Gastroesophageal sphincter (tissue), 4 donors: ENCODE measurements around the gene APCDD1L. TPM values are rescaled to one million over a fixed set of nuclear protein-coding genes. Genes with fewer than 3 reads are reported as not detected.

Experiments used
- ATAC-seq: fragments of 150-250 bp; one replicate; pipeline ENCODE4 v1.9.1; 2016; ENCODE audit warnings: mild to moderate bottlenecking, moderate library complexity
- H3K27ac ChIP-seq, 4 donors: fragments of 200-600 bp; sonication (generic) in 3 of 4; 1 replicate in 3 of 4; 2 replicates in 1 of 4; pipeline ENCODE4 v1.5.1; 2016 to 2019
- H3K27me3 ChIP-seq: fragments of 200-600 bp; sonication (generic); one replicate; pipeline ENCODE4 v1.5.1; 2019
- H3K36me3 ChIP-seq, 2 donors: fragments of 200-600 bp; sonication (generic); one replicate each; pipeline ENCODE4 v1.5.1; 2019; ENCODE audit warnings: control low read depth in 1 of 2
- H3K4me1 ChIP-seq, 3 donors: fragments of 200-600 bp; sonication (generic); 1 replicate in 2 of 3; 2 replicates in 1 of 3; pipeline ENCODE4 v1.5.1; 2016 to 2019; ENCODE audit warnings: control low read depth in 2 of 3
- H3K4me3 ChIP-seq, 2 donors: fragments of 200-600 bp; sonication (generic); one replicate each; pipeline ENCODE4 v1.5.1; 2019; ENCODE audit warnings: mild to moderate bottlenecking in 1 of 2, moderate library complexity in 1 of 2
- H3K9me3 ChIP-seq, 3 donors: fragments of 200-600 bp; sonication (generic); one replicate each; pipeline ENCODE4 v1.5.1; 2017 to 2019; ENCODE audit warnings: control low read depth in 2 of 3
- EP300 ChIP-seq: sonication (generic); formaldehyde crosslinking; IDR thresholded peaks from one replicate; pipeline ENCODE4 v1.6.1; 2017; ENCODE audit warnings: antibody characterized with exemption, mild to moderate bottlenecking
- POLR2A ChIP-seq, 2 donors: fragments of 450-650 bp; IDR thresholded peaks; one replicate each; pipeline ENCODE4 v1.6.1; 2017; ENCODE audit warnings: antibody characterized with exemption in 2 of 2, mild to moderate bottlenecking in 2 of 2, moderate library complexity in 1 of 2
- POLR2AphosphoS5 ChIP-seq: sonication (generic); formaldehyde crosslinking; IDR thresholded peaks from one replicate; pipeline ENCODE4 v1.6.1; 2017; ENCODE audit warnings: antibody characterized with exemption
- WGBS, 2 donors: methylation state at CpG; one replicate each; pipeline ENCODE4 v1.1.5; 2018; ENCODE audit warnings: low coverage in 1 of 2; 5-methylcytosine and 5-hydroxymethylcytosine counted together
- total RNA-seq, 4 donors: library from RNA; depleted of rRNA; stranded (reverse); fragments of >200 nt; gene quantifications; one replicate each; pipeline ENCODE4 v1.1.0, GENCODE V29; 2016
- TF ChIP-seq, protein P1 (sequence below), 4 experiments: fragments of 200-600 bp in 2 of 4; fragments of 450-650 bp in 2 of 4; sonication (generic) in 1 of 4; IDR thresholded peaks; one replicate each; pipeline ENCODE4 v1.5.1; 2017 to 2019; ENCODE audit warnings: antibody characterized with exemption in 4 of 4, mild to moderate bottlenecking in 2 of 4, moderate library complexity in 2 of 4

Gene APCDD1L
- total RNA-seq, 4 donors from 2014 or later: 0.40 to 1.1 (median 0.88) TPM

GRCh38 chr20:58472273-58473018 lies 42.8 kb downstream of the APCDD1L start:
- H3K27me3 ChIP-seq: no peaks in the 10 kb centered on the region
- TF ChIP-seq, protein P1, sequence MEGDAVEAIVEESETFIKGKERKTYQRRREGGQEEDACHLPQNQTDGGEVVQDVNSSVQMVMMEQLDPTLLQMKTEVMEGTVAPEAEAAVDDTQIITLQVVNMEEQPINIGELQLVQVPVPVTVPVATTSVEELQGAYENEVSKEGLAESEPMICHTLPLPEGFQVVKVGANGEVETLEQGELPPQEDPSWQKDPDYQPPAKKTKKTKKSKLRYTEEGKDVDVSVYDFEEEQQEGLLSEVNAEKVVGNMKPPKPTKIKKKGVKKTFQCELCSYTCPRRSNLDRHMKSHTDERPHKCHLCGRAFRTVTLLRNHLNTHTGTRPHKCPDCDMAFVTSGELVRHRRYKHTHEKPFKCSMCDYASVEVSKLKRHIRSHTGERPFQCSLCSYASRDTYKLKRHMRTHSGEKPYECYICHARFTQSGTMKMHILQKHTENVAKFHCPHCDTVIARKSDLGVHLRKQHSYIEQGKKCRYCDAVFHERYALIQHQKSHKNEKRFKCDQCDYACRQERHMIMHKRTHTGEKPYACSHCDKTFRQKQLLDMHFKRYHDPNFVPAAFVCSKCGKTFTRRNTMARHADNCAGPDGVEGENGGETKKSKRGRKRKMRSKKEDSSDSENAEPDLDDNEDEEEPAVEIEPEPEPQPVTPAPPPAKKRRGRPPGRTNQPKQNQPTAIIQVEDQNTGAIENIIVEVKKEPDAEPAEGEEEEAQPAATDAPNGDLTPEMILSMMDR (IDR thresholded peaks at IDR 0.05): no peak
- TF ChIP-seq POLR2A (IDR thresholded peaks at IDR 0.05): no peak
- TF ChIP-seq POLR2AphosphoS5: no peak
- no peak for TF ChIP-seq EP300
- H3K4me3 ChIP-seq: no peak overlapping the region
- no peak overlapping the region for H3K27ac ChIP-seq
- no peaks in the 10 kb centered on the region for H3K9me3 ChIP-seq
- ATAC-seq: no peak
- WGBS, 2 donors: 92 to 94% methylated on average over 7 to 17 of the region's 20 CpGs
- no peaks in the 10 kb centered on the region for H3K36me3 ChIP-seq
- H3K4me1 ChIP-seq: peaks cover 0 to 14% (median 0%) of the 10 kb centered on the region in 3 donors

DNA sequence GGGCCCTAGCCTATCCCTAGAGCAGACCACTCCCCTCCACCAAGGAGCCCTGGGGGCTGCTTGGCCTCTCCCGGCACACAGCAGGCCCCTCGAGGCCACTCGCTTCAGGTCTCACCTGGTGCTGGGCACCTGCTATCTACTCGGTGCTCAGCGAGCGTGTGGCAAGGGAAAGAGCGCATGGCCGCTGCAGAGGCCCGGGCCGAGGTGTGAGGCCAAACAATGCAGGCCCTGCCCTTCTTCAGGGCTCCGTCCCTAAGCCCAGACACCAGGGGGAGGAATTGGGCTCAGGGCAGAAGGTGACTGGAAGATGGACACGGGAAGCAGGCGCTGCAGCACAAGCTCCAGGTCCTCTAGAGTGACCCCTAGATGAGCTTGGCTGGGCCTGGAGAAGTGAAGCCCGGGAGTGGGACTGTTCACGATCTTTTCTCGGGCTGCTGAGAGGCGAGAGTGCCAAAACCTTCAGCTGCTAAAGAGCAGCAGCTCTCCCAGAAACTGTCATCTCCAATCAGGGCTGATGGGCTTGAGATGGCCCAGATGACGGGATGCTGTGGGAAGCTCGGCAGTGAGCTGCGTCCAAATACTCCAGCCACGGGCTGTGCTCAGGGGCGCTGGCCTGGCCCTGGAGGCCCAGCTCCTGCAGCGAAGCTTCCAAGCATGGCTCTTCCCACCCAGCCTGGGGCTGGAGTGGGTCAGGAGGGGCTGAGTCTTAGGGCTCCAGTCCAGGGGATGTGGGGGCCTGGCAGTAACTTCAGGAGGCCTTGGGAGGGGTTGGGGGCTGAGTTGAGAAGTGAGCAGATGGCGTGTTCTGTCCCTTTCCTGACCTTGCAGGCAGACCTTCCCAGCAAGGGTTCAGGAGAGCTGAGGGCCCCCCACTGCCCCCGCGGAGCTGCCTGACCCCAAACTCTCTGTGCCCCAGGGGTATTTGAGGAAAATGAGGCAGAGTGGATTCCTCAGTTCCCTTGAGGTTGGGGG lies 43.7 kb downstream of the APCDD1L start:
- ATAC-seq: peak; percentile 70
- H3K36me3 ChIP-seq: no peaks in the 10 kb centered on the region
- no CpG with 5 or more reads among the region's 26 CpGs for WGBS, 2 donors
- H3K9me3 ChIP-seq: no peaks in the 10 kb centered on the region
- peaks cover 0 to 14% (median 0%) of the 10 kb centered on the region in 3 donors for H3K4me1 ChIP-seq
- no peaks in the 10 kb centered on the region for H3K27me3 ChIP-seq
- no peak overlapping the region for H3K4me3 ChIP-seq
- H3K27ac ChIP-seq: peak overlapping the region in 2 of 4 donors; percentile 14 to 35
- TF ChIP-seq, protein P1 (IDR thresholded peaks at IDR 0.05): no peak
- TF ChIP-seq EP300 (no peak), POLR2AphosphoS5 (peak; percentile 11), POLR2A (IDR thresholded peaks at IDR 0.05) (no peak)

DNA sequence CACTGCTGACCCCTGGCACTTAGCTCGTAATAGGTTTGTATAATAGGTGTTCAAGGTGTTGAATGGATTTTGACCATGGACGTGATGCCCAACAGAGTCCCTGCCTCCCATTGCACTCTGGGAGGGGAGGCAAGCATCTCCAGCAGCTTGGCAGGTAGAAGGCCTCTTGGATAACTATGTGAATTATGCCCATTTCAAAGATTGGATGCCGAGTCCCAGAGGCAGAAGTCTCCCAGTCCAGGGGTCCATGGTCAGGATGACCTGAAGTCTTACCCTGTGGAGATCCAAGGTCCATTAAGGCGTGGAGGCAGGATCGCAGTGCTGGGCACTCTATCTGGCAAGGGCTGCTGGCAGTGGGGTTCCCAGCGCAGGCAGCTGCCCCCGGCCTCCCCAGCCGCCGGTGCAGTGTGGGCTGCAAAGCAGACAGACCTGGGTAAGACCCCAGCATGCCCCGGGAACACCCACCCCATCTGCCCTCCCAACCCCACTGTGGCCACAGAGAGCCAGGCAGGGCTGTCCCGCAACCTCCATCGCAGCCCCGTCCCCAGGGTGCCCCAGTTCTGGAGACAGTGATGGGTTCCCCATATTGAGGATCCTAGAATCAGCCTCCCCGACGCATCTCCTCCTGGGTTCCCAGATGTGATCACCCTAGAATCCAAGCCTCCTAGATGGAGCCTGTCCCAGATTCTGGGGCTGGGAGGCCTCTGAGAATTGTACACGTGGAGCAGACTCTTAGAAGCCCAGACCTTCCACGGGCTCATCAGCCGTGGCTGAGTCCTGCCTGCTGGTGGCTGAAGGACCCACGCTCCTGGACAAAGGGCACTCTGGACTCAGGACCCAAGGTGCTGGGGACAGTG lies 44.6 kb downstream of the APCDD1L start:
- ATAC-seq: no peak
- Histone ChIP-seq H3K27ac (peak overlapping the region in 1 of 4 donors; percentile 35), H3K9me3 (no peaks in the 10 kb centered on the region), H3K27me3 (no peaks in the 10 kb centered on the region), H3K4me1 (peaks cover 0 to 14% (median 0%) of the 10 kb centered on the region in 3 donors), H3K36me3 (no peaks in the 10 kb centered on the region), H3K4me3 (no peak overlapping the region)
- TF ChIP-seq POLR2A (IDR thresholded peaks at IDR 0.05) (no peak), POLR2AphosphoS5 (no peak), EP300 (no peak)
- TF ChIP-seq, protein P1 (IDR thresholded peaks at IDR 0.05): no peak
- WGBS, 2 donors: 100% methylated on average over 1 to 4 of the region's 19 CpGs

- Histone ChIP-seq H3K4me3 (no peak overlapping the region), H3K27ac (no peak overlapping the region), H3K36me3 (no peaks in the 10 kb centered on the region), H3K4me1 (peaks cover 0 to 14% (median 0%) of the 10 kb centered on the region in 3 donors), H3K9me3 (no peaks in the 10 kb centered on the region), H3K27me3 (no peaks in the 10 kb centered on the region)
- no peak for ATAC-seq
- WGBS, 2 donors: 93% methylated on average over 11 of the region's 12 CpGs; no CpG with 5 or more reads in 1 of the 2 donors
- TF ChIP-seq EP300: no peak
- no peak for TF ChIP-seq POLR2AphosphoS5
- TF ChIP-seq, protein P1 (IDR thresholded peaks at IDR 0.05): no peak
- TF ChIP-seq POLR2A (IDR thresholded peaks at IDR 0.05): no peak
These were observed 45.6 kb downstream of the APCDD1L start for GRCh38 chr20:58469616-58470015.
